IgD-negative memory B cell (primary cell): ENCODE data around the gene HHAT. TPM values are rescaled to one million over a fixed set of nuclear protein-coding genes. Genes with fewer than 3 reads are reported as not detected.
"Not testable (repeated sequence)": the region's sequence is repeated elsewhere in the genome, so short reads cannot be mapped to it uniquely, and the experiment has no call there.

Experiments
- H3K27ac Mint-ChIP-seq, 3 donors: one replicate each; pipeline ENCODE4 v1.8.0; 2020 to 2022; ENCODE audit warnings: mild to moderate bottlenecking in 3 of 3, mixed read lengths in 3 of 3, moderate library complexity in 1 of 3
- H3K27me3 Mint-ChIP-seq: one replicate; pipeline ENCODE4 v1.8.0; 2021; ENCODE audit warnings: mixed read lengths
- H3K36me3 Mint-ChIP-seq: one replicate; pipeline ENCODE4 v1.8.0; 2020; ENCODE audit warnings: mild to moderate bottlenecking, mixed read lengths
- H3K4me1 Mint-ChIP-seq, 3 donors: one replicate each; pipeline ENCODE4 v1.8.0; 2020 to 2022; ENCODE audit warnings: mixed read lengths in 3 of 3, mild to moderate bottlenecking in 1 of 3
- H3K4me3 Mint-ChIP-seq, 4 donors: one replicate each; pipeline ENCODE4 v1.8.0; 2020 to 2022; ENCODE audit warnings: mild to moderate bottlenecking in 4 of 4, mixed read lengths in 4 of 4, moderate library complexity in 3 of 4
- H3K9me3 Mint-ChIP-seq, 3 donors: one replicate each; pipeline ENCODE4 v1.8.0; 2020 to 2021; ENCODE audit warnings: mixed read lengths in 3 of 3, mild to moderate bottlenecking in 1 of 3
- polyA plus RNA-seq: library from polyadenylated mRNA; unstranded; fragments of 300-500 nt; fragmentation: Illumina TruSeq; gene quantifications from one replicate; pipeline ENCODE4 v1.2.3, GENCODE V29; 2021

Gene HHAT
- polyA plus RNA-seq, 1 donor from 2014 or later, result 6.3 TPM

GRCh38 chr1:210653771-210654170 is 325.1 kb downstream of the HHAT start:
- H3K27me3 Mint-ChIP-seq, result no peaks in the 10 kb centered on the region
- peaks cover 0 to 3% (median 0%) of the 10 kb centered on the region in 3 donors for H3K9me3 Mint-ChIP-seq
- H3K4me3 Mint-ChIP-seq, result no peak overlapping the region
- peaks cover 0 to 4% (median 0%) of the 10 kb centered on the region in 3 donors for H3K4me1 Mint-ChIP-seq
- no peak overlapping the region for H3K27ac Mint-ChIP-seq
- H3K36me3 Mint-ChIP-seq, result peaks cover 6% of the 10 kb centered on the region

GRCh38 chr1:210654176-210654981 is 325.7 kb downstream of the HHAT start:
- Mint-ChIP-seq H3K27ac (no peak overlapping the region), H3K4me1 (peaks cover 0 to 4% (median 0%) of the 10 kb centered on the region in 3 donors), H3K36me3 (peaks cover 4% of the 10 kb centered on the region), H3K27me3 (no peaks in the 10 kb centered on the region), H3K4me3 (no peak overlapping the region), H3K9me3 (peaks cover 0 to 6% (median 0%) of the 10 kb centered on the region in 3 donors)

- Mint-ChIP-seq H3K4me3 (no peak overlapping the region), H3K27ac (no peak overlapping the region), H3K36me3 (peaks cover 4% of the 10 kb centered on the region), H3K4me1 (peaks cover 0 to 4% (median 0%) of the 10 kb centered on the region in 3 donors), H3K9me3 (peaks cover 0 to 6% (median 0%) of the 10 kb centered on the region in 3 donors), H3K27me3 (no peaks in the 10 kb centered on the region)
Observed at GRCh38 chr1:210655511-210655910, 326.8 kb downstream of the HHAT start.

- peaks cover 0 to 8% (median 0%) of the 10 kb centered on the region in 3 donors for H3K9me3 Mint-ChIP-seq
- peak overlapping the region in 1 of 4 donors; percentile 30 for H3K4me3 Mint-ChIP-seq
- H3K27me3 Mint-ChIP-seq, result no peaks in the 10 kb centered on the region
- H3K36me3 Mint-ChIP-seq, result peaks cover 2% of the 10 kb centered on the region
- H3K27ac Mint-ChIP-seq, result peak overlapping the region in 1 of 3 donors; percentile 39
- H3K4me1 Mint-ChIP-seq, result peaks cover 0 to 2% (median 2%) of the 10 kb centered on the region in 3 donors
Observed at GRCh38 chr1:210657806-210658205, 329.1 kb downstream of the HHAT start.

- not testable (repeated sequence) for H3K9me3 Mint-ChIP-seq
Observed at GRCh38 chr1:210661520-210661919, 332.8 kb downstream of the HHAT start.

DNA sequence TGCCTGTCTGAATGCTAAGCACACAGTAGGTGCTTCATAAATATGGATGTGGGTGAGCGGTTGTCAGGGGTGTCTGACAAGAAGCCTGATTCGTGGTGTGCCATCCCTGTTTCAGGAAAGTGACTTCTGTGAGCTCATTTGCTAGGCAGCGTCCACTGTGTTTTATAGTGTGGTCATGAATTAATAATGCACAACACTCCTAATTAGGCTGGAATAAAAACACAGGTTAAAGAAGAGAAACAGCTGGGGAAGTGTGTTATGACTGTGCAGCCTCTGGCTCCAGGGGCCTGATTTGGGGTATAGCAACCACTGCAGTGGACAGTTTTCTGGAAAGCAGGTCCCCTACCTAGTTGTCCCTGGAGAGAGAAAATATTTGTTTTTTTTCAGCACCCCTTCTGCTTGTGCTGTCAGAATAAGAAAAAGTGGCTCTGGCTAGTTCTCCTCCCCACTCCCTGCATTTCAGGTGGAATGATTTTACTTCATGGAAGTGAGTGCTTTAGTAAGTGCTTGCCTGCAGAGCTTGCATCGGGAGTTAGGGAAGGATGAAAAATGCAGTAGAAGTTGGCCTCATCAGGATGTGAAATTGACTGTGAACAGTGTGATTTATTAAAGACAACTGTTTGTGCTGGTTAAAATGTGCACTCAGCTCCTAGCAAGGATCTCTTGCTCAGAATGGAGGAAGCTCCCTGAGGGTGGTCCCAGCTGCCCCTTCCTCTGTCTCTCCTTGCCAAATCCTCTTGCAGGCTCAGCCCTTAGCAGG is 333.8 kb downstream of the HHAT start:
- H3K4me1 Mint-ChIP-seq, result peaks cover 2 to 5% (median 4%) of the 10 kb centered on the region in 3 donors
- no peak overlapping the region for H3K4me3 Mint-ChIP-seq
- H3K36me3 Mint-ChIP-seq, result peaks cover 2% of the 10 kb centered on the region
- no peak overlapping the region for H3K27ac Mint-ChIP-seq
- H3K27me3 Mint-ChIP-seq, result no peaks in the 10 kb centered on the region
- peaks cover 0 to 8% (median 0%) of the 10 kb centered on the region in 3 donors for H3K9me3 Mint-ChIP-seq

More at GRCh38 chr1:210661520-210661919, 332.8 kb downstream of the HHAT start:
- H3K4me3 Mint-ChIP-seq, H3K36me3 Mint-ChIP-seq, H3K27me3 Mint-ChIP-seq, H3K27ac Mint-ChIP-seq, H3K4me1 Mint-ChIP-seq: not testable (repeated sequence)

DNA sequence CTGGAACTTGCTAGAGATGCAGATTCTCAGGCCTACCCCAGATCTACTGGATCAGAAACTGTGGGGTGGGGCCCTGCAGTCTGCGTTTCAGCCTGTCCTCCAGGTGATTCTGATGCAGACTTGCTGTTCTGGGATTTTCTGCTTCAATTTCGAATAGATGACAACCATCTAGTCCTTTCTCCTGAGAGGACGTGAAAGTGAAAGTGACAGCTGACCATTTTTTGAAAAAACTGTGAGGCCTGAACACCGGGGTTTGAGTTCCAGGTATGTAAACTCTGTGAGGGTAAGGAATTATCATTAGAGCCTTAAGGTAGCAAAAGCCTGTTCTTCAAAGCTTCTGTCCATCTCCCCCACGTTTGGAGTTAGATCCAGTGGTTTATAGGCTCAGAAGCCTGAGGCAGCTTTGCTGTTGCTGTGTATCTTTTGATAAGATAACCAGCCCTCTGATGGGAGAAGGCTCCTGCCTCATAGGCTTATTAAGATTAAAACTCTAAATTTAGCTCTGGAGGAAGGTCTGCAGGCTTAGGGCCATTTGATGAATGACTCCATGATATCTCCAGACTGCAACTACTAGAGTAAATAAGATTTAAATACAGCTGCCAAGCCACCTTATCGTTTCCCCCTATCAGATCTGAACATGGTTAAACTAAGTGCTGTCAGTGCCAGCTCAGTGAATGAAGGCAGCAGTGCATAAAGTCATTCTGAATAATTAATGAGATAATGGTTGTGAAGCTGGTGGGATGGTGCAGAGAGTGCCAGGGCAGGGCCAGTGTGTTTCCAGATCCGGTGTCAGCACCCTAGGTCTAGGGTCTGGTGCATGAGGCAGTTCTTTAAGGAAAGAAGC is 335.2 kb downstream of the HHAT start:
- Mint-ChIP-seq H3K9me3 (peaks cover 0 to 5% (median 2%) of the 10 kb centered on the region in 3 donors), H3K36me3 (peaks cover 5% of the 10 kb centered on the region), H3K4me3 (no peak overlapping the region), H3K4me1 (peaks cover 2 to 5% (median 4%) of the 10 kb centered on the region in 3 donors), H3K27me3 (no peaks in the 10 kb centered on the region), H3K27ac (no peak overlapping the region)

DNA sequence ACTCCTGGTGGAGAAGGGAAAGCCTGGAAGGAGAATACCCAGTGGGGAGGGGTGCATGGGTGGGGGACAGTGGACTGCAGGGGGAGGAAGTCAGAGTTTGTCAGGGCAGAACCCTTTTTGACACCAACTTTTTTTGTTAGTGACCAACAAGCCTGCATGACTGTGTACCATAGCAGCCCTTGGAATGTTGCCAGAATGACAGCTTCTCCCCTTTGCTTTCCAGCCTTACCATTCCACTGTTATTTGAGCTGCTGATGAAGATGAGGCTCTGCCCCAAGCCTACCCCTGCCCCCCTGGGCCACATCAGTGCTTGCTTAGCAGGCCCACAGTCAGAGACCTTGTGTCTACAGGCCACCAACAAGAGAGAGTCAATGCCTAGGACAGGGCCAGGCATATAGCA is 341.2 kb downstream of the HHAT start:
- Mint-ChIP-seq H3K4me3 (no peak overlapping the region), H3K27ac (no peak overlapping the region), H3K27me3 (no peaks in the 10 kb centered on the region), H3K4me1 (no peaks in the 10 kb centered on the region), H3K36me3 (peaks cover 12% of the 10 kb centered on the region), H3K9me3 (peaks cover 0 to 4% (median 0%) of the 10 kb centered on the region in 3 donors)

GRCh38 chr1:210674151-210674550 is 345.4 kb downstream of the HHAT start:
- Mint-ChIP-seq H3K4me1 (peaks cover 0 to 1% (median 0%) of the 10 kb centered on the region in 3 donors), H3K27ac (no peak overlapping the region), H3K9me3 (peaks cover 0 to 2% (median 0%) of the 10 kb centered on the region in 3 donors), H3K4me3 (no peak overlapping the region), H3K36me3 (peaks cover 17% of the 10 kb centered on the region), H3K27me3 (no peaks in the 10 kb centered on the region)

GRCh38 chr1:210676539-210676938 is 347.8 kb downstream of the HHAT start:
- Mint-ChIP-seq H3K4me3 (no peak overlapping the region), H3K4me1 (peaks cover 0 to 1% (median 0%) of the 10 kb centered on the region in 3 donors), H3K27me3 (no peaks in the 10 kb centered on the region), H3K9me3 (no peaks in the 10 kb centered on the region), H3K36me3 (peaks cover 20% of the 10 kb centered on the region), H3K27ac (no peak overlapping the region)

- Mint-ChIP-seq H3K4me1 (peaks cover 0 to 1% (median 0%) of the 10 kb centered on the region in 3 donors), H3K27me3 (no peaks in the 10 kb centered on the region), H3K27ac (peak overlapping the region in 1 of 3 donors; percentile 31), H3K36me3 (peaks cover 20% of the 10 kb centered on the region), H3K9me3 (no peaks in the 10 kb centered on the region), H3K4me3 (no peak overlapping the region)
Observed at GRCh38 chr1:210677533-210677932, 348.8 kb downstream of the HHAT start.

- H3K9me3 Mint-ChIP-seq, result no peaks in the 10 kb centered on the region
- H3K27ac Mint-ChIP-seq, result no peak overlapping the region
Observed at GRCh38 chr1:210678306-210678705, 349.6 kb downstream of the HHAT start.

GRCh38 chr1:210681158-210681557 is 352.5 kb downstream of the HHAT start:
- no peaks in the 10 kb centered on the region for H3K27me3 Mint-ChIP-seq
- H3K4me1 Mint-ChIP-seq, result peaks cover 0 to 8% (median 5%) of the 10 kb centered on the region in 3 donors
- no peak overlapping the region for H3K4me3 Mint-ChIP-seq
- H3K27ac Mint-ChIP-seq, result no peak overlapping the region
- H3K9me3 Mint-ChIP-seq, result no peaks in the 10 kb centered on the region
- peaks cover 9% of the 10 kb centered on the region for H3K36me3 Mint-ChIP-seq

More at GRCh38 chr1:210678306-210678705, 349.6 kb downstream of the HHAT start:
- no peak overlapping the region for H3K4me3 Mint-ChIP-seq
- H3K4me1 Mint-ChIP-seq, result peaks cover 0 to 1% (median 0%) of the 10 kb centered on the region in 3 donors
- H3K27me3 Mint-ChIP-seq, result no peaks in the 10 kb centered on the region
- H3K36me3 Mint-ChIP-seq, result peaks cover 20% of the 10 kb centered on the region

DNA sequence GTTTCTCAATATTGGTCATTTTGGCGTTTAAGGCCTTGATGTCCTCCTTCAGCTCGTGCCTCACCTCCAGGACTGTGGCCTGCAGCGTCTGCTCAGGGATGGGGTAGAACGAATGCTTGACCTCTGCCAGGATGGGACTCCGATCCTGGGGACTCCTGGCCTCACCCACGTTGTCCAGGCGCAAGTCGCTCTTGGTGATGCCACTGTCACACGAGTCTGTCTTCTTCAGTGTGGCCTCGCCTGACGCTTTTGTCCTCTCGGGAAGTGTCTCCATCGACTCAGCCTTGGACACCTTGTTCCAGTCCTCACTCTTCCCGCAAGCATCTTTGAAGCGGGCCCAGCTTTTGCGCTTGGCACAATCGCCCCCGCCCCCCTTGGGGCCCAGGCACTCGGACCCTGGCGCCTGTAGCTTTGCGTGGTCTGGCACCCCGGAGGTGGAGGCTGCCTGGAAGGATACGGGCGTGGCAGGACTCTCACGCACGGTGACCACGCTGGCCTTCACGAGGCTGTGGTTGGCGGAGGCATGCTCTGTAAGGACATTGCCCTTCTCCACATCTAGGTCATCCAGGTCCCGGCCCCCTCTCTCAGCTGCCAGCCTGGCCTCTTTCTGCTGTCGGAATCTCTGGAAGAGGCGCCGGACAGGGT is 354.8 kb downstream of the HHAT start:
- H3K4me3 Mint-ChIP-seq, result no peak overlapping the region
- H3K4me1 Mint-ChIP-seq, result peaks cover 0 to 8% (median 4%) of the 10 kb centered on the region in 3 donors
- no peaks in the 10 kb centered on the region for H3K27me3 Mint-ChIP-seq
- H3K27ac Mint-ChIP-seq, result no peak overlapping the region
- peaks cover 7% of the 10 kb centered on the region for H3K36me3 Mint-ChIP-seq
- no peaks in the 10 kb centered on the region for H3K9me3 Mint-ChIP-seq
